Activated T-cell treated with anti-CD3 and anti-CD28 coated beads for 1 hour (primary cell): ENCODE data around the gene FZR1.
"Not testable (repeated sequence)": the region's sequence is repeated elsewhere in the genome, so short reads cannot be mapped to it uniquely, and the experiment has no call there.

Experiments used
- DNase-seq: peaks from one replicate; pipeline ENCODE4 v3.0.0-alpha.2; 2020; ENCODE audit warnings: low read depth

The FZR1 gene

DNA sequence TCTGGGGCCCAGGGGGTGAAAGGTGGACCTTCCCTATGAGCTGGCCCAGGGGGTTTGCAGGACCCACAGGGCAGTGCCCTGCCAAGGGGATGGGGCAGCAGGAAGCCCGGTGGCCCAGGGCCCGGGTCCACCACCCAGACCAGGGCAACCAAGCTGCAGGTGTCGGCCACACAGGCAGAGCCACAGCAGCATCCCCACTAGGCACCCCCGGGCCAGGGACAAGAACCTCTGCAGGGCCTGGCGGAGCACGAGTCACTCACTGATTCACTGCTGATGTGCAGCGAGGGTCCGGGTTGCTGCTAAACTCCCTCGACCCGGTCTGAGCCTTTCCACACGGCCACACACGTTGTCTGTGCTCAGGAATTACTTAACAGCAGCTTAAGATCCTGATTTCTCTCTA, 8.8 kb downstream of the FZR1 start:
- DNase-seq: no peak

DNA sequence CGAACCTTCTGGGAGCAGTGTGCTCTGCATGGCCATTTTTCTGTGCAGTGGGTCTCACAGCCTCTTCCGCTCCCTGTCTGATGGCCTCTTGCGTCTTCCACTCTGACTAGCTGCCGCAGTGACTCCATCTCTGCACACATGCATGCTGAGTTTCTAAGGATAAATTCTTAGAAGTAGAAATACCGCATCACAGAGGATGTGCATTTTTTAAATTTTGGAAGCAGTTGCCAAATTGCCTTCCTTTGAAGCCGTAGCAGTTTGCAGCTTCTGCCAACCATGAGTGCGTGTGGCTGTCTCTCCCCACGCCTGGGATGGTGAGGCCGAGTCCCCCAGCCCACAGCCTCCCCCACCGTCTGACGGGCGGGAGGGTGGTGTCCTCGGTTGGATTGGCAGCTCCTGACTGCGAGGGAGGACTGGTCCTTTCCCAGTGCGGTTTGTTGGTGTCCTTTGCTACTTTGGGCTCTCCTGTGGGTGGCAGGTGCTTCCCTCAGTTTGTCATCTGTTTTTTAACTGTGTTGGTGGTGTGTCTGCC, 9.8 kb downstream of the FZR1 start:
- DNase-seq: no peak

DNA sequence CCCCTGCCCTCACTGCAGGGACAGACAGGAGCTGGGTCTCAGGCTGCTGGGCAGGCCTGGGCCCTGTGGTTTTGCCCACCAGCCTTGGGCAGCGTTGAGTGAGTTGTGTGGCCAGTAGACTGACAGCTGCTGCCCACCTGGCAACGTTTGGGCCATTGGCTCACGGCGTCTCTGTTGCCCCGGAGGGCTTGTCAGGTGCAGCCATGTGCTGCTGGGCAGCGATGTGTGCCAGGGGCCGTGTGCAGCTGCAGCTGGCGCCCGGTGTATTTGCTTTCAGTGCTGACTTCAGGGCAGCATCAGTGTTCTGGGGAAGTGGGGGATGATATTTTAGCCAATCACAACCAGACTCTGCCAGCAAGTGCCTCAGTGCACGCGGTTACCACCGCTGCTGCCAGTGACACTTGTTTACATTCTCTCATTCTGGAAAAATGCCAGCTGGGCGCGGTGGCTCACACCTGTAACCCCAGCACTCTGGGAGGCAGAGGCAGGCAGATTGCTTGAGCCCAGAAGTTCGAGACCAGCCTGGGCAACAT, 10.6 kb downstream of the FZR1 start:
- DNase-seq: no peak

DNA sequence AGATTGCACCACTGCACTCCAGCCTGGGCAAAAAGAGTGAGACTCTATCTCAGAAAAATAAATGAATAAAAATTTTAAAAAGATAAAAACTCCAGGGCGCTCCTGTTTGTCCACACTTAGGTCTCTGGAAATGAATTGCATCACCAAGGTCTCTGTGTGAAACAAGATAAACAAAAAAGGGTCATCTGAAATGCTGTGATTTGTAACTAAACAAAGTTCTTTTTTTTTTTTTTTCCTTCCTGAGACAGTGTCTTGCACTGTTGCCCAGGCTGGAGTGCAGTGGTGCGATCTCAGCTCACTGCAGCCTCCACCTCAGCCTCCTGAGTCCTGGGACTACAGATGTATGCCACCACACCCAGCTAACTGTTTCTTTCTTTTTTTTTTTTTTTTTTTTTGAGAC, 11.5 kb downstream of the FZR1 start:
- no peak for DNase-seq

DNA sequence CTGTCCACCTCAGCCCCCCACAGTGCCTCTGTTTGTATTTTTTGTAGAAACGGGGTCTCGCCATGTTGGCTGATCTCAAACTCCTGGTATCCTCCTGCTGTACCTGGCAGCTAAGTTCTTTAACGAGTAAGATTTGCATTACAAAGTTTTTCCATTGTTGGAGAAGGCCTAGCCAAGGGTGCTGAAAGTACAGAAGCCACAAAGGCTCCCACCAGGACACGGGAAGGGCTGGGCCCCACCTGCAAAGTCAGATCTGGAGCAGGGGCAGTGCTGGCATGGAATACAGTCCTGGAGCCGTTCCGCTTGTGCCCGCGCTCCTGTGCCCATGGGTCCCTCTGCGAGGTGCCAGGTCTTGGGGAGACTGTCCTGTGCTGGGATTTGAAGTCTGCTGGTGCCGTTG, 12.1 kb downstream of the FZR1 start:
- no peak for DNase-seq

DNA sequence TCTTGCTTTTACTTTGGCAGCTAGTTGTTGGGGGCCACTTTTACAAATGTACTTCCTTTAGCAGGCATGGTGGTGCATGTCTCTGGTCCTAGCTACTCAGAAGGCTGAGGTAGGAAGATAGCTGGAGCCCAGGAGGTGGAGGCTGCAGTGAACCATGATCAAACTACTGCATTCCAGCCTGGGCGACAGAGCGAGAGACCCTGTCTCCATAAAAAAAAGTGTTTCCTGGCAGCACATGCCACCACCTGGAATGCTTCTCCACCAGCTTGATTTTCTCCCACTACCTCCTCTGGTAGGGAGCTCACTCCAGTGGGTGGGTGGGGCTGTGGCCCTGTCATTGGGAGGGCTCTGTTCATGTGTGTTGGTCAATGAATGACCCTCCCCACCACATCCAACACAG, 12.5 kb downstream of the FZR1 start:
- DNase-seq: no peak

DNA sequence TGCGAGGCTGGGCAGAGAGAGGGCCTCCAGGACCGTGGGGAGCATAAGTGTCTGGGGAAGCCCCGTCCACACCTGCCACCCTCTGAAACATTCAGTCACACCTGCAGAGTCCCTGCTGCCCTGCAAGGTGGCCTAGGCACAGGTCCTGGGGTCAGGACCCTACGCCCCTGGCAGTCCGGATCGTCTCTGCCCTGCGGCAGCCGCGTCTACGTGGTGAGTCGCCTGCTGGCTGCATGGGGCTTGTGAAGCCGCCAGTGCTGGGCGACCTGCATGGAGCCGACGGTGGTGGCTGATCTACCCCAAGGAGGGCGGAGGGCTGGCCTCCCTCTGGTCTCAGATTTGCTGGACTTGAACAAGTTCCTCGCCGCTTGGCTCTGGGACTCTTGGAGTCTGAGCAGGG, 13.0 kb downstream of the FZR1 start:
- no peak for DNase-seq

DNA sequence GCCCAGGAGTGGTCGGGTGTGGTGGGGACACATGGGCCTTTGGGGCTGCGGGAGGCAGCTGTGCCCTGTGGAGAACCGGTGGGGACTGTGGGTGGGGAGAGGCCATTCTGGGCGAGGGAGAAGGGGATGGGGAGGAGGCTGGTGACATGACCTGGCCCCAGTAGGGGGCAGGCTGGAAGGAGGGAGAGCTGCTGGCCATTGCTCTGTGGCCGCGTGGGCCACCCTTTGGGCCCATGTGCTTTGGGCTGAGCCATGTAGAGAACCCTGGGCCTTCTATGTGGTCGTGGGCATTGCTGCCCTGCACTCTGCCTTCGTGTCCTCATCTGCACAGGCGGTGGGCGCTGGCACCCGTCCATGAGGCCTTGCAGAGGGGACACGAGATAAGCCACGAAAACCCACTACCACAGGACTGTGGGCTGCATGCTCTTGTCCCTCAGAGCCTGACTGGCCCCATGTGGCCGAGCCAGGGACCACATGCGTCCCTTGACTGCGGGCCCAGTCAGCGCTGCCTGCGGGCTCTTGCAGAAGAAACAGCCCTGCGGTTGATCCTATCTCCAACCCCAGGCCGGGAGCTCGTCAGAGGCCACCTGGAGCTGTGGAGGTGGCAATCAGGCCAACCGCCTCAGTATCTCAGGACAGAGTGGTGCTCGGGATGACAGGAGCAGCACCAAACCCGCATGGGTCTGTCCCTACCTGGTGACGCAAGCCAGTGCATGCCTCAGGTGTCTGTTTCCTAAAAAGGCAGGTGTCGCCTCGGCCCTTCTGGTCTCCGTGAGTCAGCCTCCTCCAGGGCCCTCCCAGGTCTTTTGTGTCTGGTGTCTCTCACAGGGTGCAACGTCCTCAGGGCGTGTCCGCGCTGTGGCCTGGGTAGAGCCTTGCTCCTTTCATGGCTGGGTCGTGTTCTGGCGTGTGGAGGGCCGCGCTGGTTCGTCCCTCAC, 14.3 kb downstream of the FZR1 start:
- DNase-seq: no peak

DNA sequence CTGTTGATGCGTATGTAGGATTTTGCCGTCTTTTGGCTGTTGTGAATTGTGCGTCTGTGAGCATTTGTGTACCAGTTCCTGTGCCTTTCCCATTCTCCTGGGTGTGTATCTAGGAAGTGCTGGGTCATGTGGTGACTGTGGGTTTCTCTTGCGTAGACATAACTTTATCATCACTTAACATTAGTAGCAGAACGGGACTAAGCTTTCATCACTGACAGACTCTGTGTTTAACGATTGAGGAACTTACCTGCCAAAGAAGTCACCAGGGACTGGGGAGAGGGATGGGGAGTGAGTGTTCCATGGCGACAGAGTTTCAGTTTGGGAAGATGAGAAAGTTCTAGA, 15.0 kb downstream of the FZR1 start:
- DNase-seq: no peak

DNA sequence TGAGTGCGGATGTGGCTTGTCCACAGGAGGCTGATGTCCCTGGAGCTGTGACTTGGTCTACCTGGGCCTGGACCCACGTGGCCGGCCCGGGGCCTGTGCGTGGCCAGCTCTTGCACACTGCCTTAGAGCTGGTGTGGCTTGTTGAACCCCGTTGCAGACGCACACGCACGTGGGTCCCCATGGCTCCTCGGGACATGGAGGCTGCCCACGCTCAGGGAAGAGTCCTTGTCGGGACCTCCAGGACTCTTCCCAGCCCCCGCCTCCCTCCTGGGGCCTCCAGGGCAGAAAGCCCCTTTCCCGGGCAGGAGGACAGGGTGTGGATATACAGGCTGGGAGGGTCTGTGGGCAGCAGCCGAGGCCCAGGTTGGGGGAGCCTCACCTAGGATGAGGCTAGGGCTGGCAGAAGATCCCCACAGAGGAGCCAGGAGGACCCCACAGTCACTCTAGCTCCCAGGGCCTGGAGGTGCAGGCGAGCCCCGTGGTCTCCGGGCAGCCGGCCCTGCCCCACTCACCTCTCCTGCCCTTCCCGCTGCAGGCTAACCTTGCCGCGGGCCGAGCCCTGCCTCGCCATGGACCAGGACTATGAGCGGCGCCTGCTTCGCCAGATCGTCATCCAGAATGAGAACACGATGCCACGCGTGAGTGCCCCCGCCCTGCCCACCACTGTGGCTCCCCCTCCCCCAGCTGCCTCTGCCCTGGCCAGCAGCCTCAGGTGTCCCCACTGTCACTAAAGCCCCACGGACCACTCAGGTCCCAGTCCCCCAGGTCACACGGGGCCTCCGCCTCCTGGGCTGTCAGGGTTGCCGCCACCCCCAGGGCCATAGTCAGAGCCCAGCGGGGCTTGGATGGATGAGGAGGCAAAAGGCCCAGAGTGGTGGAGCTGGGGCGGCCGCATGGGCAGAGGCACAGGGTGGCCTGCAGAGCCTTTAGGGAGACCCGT, 16.6 kb downstream of the FZR1 start:
- no peak for DNase-seq

DNA sequence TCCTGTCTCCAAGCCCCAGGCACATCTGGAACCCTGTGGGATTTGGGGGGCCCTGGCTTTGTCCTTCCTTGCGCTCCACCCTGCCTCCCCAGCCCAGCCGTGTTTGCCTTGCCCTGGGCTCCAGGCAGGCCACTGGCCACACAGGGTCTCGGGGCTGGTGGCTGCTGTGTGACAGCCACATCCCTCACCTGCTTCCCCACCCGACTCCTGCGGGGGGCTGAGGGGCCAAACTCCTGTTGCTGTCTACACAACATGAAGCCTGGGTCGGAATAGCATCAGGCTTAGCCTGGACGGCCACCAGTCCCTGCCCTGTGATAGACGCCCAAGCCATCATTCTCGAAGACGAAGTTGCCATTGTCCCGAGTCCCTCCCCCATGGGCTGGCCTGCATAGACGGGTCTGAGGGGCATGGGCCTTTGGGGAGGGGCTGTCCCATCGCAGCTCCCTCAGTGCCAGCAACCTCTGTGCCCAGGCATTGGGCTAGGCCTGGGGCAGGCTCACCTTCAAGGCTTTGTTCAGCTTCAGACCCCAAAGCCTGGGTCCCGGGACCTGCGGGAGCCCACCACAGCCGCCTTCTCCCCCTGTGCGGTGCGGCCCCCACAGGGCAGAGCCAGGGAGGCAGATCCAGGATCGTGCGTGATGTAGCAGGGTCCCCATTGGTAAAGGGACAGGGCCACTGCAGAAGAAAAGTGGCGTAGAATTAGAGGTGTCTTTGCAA, 17.4 kb downstream of the FZR1 start:
- DNase-seq: no peak

DNA sequence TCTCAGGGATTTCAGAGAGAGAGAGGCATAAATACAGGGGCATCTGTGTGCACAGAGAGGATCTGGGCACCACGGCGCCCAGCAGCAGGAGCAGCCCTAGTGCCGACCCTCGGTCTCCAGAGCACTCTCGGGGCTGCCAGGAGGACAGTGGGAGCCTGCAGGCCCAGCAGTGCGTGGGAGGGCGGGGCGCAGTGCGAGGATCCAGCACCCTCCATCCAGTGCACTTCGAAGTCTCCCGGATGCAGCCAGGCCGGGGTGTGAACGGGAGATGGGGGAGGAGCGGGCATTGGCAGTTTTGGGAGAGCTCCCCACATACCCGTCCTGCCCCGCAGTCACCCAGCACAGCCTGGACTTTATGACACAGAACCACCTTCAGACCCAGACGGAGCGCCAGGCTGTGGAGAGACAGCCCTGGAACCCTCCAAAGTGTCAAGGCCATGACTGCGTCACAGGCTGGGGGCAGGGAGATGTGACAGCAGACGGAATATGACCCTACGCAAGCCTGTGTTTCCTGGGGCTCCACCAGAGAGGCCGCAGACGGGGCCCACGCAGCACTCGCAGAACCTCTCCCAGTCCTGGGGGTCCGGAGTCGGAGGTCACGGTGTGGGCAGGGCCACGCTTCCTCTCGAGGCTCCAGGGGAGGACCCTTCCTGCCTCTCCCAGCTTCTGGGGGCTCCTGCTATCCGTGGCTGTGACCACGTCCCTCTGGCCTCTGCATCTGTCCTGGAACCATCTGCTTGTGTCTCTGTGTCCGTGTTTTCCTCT, 18.1 kb downstream of the FZR1 start:
- no peak for DNase-seq

DNA sequence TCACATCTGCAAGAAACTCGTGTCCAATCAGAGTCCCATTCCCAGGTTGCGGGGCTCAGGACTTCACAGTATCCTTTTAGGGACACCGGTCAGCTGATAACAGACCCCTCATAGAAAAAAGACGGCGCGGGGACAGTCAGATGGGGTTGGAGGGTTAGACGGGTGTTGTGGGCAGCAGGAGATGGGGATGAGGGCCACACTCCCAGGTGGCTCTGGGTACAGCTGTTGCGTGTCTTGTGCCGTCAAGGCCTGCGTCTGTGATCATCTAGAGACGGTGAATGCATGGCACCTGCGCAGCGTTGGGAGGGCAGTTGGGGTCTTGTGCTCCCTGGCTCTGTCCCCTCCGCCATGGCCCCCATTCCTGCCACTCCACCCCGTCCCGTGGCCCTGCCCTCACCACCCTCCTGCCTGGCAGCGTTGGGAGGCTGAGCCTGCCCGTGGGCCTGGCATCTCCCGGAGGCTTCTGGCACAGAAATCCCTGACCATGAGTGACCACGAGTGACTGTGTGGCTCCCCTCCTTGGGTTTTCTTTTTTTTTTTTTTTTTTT, 18.9 kb downstream of the FZR1 start:
- DNase-seq: no peak

DNA sequence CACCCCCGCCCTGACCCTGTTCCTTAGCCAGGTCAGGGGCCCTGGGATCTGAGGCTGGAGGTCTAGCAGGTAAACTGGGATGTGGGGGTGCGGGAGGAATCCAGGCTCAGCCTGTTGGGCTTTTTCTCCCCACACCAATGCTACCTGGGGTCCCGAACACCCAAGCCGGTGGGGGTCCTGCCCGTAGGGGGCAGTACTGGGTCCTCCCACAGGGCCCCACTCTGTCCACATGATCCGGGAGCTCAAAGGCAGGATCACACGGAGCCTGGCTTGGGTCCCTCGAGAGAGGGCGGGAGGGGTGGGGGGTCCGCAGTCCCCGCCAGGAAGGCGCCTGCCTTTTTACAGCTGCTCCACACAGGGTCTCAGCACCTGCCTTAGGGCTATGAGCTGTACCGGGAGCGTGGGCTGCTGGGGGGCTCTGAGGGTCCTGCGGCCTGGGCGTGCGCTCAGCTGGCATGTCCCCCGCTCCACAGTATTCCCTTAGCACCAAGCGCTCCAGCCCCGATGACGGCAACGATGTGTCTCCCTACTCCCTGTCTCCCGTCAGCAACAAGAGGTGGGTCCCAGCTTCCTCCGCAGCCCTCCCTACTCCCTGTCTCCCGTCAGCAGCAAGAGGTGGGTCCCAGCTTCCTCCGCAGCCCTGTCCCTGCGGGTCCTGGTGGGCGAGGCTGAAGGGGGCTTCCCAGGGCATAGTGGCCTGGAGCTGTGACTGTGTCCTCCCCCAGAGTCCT, 20.6 kb downstream of the FZR1 start:
- DNase-seq: no peak

DNA sequence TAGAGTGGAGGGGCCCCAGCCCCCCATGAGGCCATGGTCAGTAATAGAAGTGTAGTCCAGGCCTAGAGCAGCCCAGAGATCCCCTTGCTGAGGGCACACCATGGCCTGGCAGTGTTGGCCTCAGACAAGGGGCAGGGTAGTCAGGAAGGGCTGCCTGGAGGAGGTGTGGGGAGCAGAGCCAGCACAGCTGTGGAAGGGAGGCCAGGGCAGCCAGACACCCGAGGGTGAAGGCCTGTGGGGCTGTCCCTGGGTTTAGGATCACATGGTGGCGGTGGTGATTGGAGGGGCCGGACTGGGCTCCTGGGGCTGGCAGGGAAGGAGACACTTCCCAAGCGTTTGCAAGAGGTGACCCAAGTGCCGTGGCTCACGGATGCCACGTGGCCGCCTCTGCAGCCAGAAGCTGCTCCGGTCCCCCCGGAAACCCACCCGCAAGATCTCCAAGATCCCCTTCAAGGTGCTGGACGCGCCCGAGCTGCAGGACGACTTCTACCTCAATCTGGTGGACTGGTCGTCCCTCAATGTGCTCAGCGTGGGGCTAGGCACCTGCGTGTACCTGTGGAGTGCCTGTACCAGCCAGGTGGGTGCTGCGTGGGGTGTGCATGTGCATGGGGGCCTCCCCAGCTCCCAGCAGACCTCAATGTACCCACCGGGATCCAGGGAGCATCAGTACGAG, 21.3 kb downstream of the FZR1 start:
- DNase-seq: no peak

DNA sequence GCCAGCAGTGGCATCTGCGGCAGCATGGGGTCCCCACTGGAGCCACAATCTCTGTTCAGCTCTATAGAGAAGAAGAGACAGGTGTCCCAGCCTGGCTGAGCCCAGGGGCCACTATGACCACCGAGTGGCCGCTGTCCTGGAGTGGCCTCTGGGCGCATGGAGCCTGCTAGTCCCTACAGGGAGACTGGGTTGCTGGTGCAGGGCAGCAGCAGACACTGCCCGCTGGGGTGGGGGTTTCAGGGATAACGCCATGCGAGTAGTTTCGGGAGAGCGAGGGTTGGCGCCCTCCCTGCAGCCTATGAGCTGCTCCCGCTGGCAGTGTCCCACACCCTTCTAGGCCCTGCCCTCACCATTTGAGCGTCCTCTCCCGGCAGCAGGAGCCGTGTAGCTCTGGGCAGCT, 22.0 kb downstream of the FZR1 start:
- no peak for DNase-seq

DNA sequence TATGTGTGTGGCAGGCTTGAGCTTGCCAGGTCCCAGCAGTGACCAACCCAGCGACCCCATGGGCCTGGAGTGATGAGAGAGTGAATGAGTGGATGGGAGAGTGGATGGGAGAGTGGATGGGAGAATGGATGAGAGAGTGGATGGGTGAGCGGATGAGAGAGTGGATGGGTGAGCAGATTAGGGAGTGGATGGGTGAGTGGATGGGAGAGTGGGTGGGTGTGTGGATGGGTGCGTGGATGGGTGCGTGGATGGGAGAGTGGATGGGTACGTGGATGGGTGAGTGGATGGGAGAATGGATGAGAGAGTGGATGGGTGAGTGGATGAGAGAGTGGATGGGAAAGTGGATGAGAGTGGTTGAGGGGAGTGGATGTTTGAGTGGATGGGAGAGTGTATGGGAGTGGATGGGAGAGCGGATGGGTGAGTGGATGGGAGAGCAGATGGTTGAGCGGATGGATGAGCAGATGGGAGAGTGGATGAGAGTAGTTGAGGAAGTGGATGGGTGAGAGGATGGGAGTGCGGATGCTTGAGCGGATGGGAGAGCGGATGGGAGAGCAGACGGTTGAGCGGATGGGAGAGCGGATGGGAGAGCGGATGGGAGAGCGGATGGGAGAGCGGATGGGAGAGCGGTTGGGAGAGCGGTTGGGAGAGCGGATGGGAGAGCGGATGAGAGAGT, 22.6 kb downstream of the FZR1 start:
- no peak for DNase-seq

DNA sequence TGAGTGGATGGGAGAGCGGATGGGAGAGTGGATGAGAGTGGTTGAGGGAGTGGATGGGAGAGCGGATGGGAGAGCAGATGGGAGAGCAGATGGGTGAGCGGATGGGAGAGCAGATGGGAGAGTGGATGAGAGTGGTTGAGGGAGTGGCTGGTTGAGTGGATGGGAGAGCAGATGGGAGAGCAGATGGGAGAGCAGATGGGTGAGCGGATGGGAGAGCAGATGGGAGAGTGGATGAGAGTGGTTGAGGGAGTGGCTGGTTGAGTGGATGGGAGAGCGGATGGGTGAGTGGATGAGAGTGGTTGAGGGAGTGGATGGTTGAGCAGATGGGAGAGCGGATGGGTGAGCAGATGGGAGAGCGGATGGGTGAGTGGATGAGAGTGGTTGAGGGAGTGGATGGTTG, 23.2 kb downstream of the FZR1 start:
- DNase-seq: not testable (repeated sequence)

DNA sequence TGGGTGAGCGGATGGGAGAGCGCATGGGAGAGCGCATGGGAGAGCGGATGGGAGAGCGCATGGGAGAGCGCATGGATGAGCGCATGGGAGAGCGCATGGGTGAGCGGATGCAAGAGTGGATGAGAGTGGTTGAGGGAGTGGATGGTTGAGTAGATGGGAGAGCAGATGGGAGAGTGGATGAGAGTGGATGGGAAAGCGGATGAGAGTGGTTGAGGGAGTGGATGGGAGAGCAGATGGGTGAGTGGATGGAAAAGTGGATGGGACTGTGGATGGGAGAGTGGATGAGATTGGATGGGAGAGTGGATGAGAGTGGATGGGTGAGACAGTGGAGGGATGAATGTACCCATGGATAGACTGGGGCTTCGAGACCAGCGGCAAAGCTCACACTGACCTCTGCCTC, 24.3 kb downstream of the FZR1 start:
- DNase-seq: no peak
